Stomach (tissue), 4 donors: ENCODE results near the gene AJM1.

Experiments used
- CTCF ChIP-seq, 7 experiments: fragments of 450-650 bp in 4 of 7; fragments of 200-600 bp in 3 of 7; sonication (generic) in 3 of 7; IDR thresholded peaks; one replicate each; pipeline ENCODE4 v1.5.1; 2016 to 2019; ENCODE audit warnings: antibody characterized with exemption in 7 of 7, control low read depth in 2 of 7, mild to moderate bottlenecking in 1 of 7
- POLR2A ChIP-seq, 4 donors: fragments of 450-650 bp; IDR thresholded peaks; one replicate each; pipeline ENCODE4 v1.6.1; 2016; ENCODE audit warnings: antibody characterized with exemption in 4 of 4, control low read depth in 2 of 4, mild to moderate bottlenecking in 1 of 4, moderate library complexity in 1 of 4
- POLR2AphosphoS5 ChIP-seq, 3 donors: sonication (generic); formaldehyde crosslinking; IDR thresholded peaks; one replicate each; pipeline ENCODE4 v1.6.1; 2016; ENCODE audit warnings: antibody characterized with exemption in 3 of 3

GRCh38 chr9:136880651-136881050 is 38.4 kb downstream of the AJM1 start:
- no peak for TF ChIP-seq CTCF (IDR thresholded peaks at IDR 0.05)
- TF ChIP-seq POLR2A (IDR thresholded peaks at IDR 0.05): no peak
- no peak for TF ChIP-seq POLR2AphosphoS5 (IDR thresholded peaks at IDR 0.05)
